Stimulated activated CD4-positive, alpha-beta T cell treated with anti-CD3 and anti-CD28 coated beads, TNF-alpha, amount 100 ng/mL, for 4 hours (primary cell): Measurements from ENCODE around the gene KRT26.
"Not testable (repeated sequence)": the region's sequence is repeated elsewhere in the genome, so short reads cannot be mapped to it uniquely, and the experiment has no call there.

Source experiments
- DNase-seq, 3 experiments: peaks; one replicate each; pipeline ENCODE4 v3.0.0-alpha.2; 2020; ENCODE audit warnings: low read depth in 3 of 3

Gene KRT26

GRCh38 chr17:40772101-40772500 lies at the start of gene KRT26:
TSS of gene KRT26 (minus strand) at chr17:40772201. CDS start at chr17:40772113, 88 bp downstream.
- DNase-seq, result no peak

DNA sequence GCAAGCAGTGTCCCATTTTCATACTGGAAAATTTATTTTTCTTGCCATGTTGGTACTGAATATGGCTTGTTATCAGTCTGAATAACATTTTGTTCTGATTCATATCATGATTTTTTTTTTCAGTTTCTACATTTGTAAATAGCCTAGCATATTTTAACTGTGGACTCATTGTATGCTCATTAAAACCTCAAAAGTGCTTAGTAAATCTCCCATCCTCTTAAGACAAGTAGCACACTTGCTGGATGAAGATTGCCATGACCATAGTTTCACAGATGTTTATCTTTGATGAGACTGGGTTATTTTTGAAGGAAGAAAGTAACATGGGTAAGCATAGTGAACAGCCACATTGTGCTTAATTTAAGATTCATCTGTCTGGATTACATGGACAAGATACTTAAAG lies 49.5 kb upstream of the KRT26 start:
- DNase-seq, result no peak

DNA sequence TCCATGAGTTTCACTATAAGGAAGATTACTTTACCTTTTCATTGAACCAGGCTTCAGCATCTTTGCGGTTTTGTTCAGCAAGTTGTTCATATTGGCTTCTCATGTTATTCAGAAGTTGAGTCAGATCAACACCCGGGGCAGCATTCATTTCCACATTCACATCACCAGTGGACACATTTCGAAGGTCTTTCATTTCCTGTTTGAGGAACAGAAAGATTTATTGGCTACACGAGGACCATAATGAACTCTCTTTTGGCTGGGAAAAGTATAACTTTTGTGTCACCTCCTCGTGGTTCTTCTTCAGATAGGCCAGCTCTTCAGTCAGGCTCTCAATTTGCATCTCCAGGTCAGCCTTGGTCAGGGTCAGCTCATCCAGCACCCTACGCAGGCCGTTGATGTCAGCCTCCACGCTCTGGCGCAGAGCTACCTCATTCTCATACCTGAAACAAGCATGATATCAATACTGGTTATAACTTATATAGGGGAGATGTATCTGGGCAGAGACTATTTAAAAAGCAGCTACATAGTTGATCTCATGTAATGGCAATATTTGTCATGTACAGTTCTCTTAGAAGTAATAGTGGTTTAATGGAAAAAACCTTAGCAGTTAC lies 48.3 kb upstream of the KRT26 start:
- no peak for DNase-seq

- DNase-seq, result no peak
Measured at GRCh38 chr17:40819528-40820125, 47.6 kb upstream of the KRT26 start.

GRCh38 chr17:40818733-40819527 lies 46.9 kb upstream of the KRT26 start:
- peak; percentile 65 to 75 (median 68) for DNase-seq

GRCh38 chr17:40818343-40818732 lies 46.3 kb upstream of the KRT26 start:
- no peak for DNase-seq

GRCh38 chr17:40817103-40817682 lies 45.2 kb upstream of the KRT26 start:
- no peak for DNase-seq

GRCh38 chr17:40816569-40816968 lies 44.6 kb upstream of the KRT26 start:
- no peak for DNase-seq

DNA sequence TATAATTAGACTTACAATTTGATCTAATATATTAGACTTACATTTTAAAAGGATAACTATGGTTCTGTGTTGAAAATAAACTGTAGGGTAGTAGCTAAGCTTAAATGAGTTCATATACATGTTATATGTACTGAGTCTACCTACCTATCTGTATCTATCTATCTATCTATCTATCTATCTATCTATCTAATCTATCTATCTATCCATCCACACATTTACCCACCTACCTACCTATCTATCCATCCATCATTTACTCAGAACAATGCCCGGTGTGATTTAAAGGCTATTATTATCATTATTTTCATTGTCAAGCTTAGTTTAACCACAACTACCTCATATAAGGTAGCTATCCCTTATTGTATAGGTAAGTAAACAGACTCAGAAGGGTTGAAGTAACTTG lies 43.4 kb upstream of the KRT26 start:
- no peak for DNase-seq

GRCh38 chr17:40814657-40815056 lies 42.7 kb upstream of the KRT26 start:
- not testable (repeated sequence) for DNase-seq

- no peak for DNase-seq
Measured at GRCh38 chr17:40813804-40814203, 41.8 kb upstream of the KRT26 start.

- DNase-seq, result no peak
Measured at GRCh38 chr17:40812639-40813038, 40.6 kb upstream of the KRT26 start.

- DNase-seq, result no peak
Measured at GRCh38 chr17:40810494-40810893, 38.5 kb upstream of the KRT26 start.

DNA sequence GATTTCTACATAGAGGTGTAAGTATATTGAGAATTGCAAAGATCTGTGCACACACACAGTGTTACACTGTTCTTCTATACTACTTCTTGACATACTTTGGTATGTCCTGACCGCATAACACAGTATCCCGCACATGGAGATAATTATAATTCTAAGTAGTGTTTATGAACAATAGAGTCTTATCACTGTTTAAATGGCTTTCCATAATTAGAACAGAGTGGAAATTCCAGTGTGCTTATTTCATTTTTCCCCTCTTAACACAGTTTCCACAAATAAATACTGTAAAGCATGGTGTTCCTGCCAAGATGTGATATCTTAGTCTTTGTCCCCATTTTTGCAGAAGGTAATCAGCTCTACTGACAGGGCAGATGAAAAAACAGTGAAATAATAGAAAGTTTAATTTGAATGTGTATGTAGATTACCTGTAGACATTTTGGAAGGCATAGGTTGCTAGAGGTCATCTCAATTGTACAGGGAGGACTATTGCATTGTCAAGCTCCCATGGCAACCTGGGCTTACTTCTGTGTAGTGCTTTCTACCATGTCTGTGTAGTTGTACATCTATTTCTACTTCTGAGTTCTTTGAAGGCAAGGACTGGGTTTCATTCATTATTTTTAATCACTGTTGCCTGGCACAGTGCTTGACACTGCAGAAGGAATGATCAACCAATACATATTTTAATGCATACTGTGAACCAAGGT lies 37.9 kb upstream of the KRT26 start:
- DNase-seq, result no peak

DNA sequence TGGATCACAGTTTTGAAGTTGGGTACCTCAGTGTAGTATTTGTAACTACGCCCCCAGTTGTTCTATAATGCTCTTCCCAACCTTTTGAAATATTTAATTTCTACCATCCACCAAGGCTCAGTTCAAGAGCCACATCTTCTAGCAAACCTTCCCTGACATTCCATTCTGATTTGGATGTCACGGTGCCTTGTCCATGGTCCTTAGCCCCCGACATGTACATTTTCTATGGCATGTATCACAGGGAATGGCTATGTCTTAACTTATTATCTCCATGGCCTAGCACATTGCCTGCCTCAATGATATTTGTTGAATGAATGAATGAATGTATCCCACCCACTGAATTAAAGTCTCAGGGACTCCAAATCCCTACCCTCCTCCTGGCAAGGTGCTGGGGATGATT lies 34.1 kb upstream of the KRT26 start:
- DNase-seq, result no peak

GRCh38 chr17:40803617-40804082 lies 31.6 kb upstream of the KRT26 start:
- DNase-seq, result peak; percentile 50 to 55 (median 53)

DNA sequence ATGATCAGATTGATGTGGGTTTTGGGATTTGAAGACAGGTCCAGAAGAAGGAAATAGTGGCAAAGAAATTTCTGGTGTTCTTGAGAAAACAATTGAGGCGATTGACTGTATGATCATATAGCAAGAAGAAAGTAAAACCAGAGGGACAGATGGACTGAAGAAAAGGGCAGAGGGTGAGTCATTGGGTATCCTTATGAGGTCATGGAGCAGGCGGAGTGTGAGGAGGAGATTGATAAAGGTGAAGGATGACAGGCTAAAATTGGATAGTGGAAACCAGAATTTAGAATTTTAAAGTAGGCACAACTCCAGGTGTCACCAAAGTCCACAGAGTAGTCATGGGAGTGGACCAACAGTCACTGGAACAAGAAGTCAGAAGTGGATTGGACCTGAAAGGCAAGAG lies 29.2 kb upstream of the KRT26 start:
- DNase-seq, result no peak

DNA sequence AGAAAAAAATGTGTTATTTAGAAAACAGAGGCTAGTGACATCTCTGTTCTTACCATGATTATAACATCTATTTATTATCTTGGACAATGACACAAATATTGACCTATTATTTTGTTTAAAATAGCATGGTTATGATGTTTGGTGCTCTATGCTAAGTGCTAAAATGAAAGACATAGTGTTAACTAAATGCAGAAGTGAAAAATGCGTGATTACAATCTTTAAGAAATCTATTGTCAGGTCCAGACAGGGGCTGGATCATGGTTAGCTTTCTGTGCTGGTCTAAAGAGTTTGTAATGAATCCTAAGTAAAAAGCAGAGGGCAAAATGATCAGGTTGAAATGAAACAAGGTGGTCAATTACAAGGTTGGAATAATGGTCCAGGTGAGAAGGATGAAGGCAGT lies 28.4 kb upstream of the KRT26 start:
- no peak for DNase-seq

- no peak for DNase-seq
Measured at GRCh38 chr17:40799859-40800258, 27.9 kb upstream of the KRT26 start, which contains the start of gene KRT28. TSS of gene KRT28 (minus strand) at chr17:40799959. CDS start at chr17:40799893, 66 bp downstream.

DNA sequence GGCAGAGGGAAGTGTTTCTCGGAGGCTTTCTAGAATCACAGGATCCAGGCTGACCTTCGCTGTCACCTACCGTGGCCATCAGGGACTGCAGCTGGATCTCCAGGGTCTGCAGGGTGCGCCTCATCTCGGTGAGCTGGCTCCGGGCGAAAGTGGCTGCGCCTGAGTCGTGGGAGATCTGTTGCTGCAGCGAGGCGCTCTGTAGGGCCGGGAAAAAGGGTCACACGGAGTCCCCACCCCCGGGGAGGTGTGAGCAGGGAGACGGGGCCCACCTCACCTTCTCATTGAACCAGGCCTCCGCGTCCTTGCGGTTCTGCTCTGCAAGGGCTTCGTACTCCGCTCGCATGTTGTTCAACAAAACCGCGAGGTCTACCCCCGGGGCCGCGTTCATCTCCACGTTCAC lies 24.8 kb upstream of the KRT26 start:
- DNase-seq, result no peak

DNA sequence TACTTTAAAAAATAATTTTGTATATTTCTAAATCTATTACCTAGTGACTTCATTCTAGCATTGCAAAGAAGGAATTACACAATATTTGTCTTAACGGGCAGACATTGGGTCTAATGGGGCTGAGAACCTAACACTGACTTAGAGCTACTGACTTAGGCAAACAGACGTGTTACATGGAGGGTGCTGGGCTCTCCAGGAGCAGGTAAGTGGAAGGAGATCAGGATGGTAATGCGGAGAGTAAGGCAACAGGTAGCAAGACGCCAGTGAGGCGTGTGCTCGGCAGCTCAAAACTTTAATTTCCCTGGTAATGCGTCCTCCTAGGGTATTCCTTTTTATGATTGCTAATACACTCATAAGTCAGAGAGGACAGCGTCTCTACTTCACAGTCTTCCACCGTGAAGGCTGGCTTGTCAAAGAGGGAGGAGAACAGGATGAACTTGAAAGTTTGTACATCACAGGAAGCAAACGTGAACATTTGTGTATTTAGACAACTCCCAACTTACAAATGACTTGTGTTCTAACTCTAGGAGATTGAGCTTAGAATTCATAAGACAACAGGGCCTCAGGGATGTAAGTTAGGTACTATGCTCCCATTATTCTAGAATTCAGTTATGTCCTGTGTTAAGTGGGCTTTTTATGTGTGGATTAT lies 23.1 kb upstream of the KRT26 start:
- no peak for DNase-seq
